GM18873 (cell line): ENCODE measurements around the gene ACACA.

Source experiments
- ATAC-seq: cut with Tn5 transposase; IDR thresholded peaks from one replicate; pipeline ENCODE4 v1.9.1; 2021; ENCODE audit warnings: mild to moderate bottlenecking, moderate library complexity, moderate number of reproducible peaks; ENCODE audit not compliant: unreplicated experiment, low FRiP score

Gene ACACA

DNA sequence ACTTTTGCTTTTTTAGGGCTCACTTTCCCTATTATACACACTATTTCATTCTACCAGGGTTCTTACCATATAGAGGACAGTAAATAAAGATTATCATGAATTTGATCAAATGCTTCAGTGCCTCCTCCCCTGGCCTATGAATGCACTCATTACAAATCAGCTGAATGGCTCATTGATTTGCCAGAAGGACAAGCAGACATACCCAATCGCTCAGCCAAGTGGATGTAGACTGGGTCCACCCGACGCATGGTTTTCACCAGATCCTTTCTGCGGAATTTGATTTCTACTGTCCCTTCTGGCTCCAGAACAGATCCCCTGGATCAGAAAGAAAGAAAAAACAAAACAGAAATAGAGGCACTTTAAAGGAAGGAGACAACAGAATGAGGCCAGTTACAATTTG, 295.3 kb downstream of the ACACA start:
- ATAC-seq, result no peak

DNA sequence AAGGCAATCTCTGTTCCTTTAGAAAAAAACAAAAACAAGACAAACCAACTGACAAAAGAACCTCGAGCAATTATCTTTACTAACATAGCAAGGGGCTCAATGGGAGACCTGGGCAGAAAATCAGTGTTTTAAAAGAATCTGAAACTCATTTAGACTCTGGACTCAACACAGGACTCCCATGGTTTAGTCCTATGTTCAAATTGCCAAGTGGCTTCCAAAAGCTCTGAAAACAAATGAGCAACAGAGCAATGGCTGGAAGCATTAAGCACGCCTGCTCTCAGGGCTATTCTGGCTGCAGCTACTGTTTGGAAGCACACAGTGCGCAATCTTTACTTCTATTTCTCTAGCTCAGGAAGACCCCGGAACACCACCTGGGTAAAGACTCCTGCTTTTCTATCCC, 295.9 kb downstream of the ACACA start:
- ATAC-seq, result no peak

DNA sequence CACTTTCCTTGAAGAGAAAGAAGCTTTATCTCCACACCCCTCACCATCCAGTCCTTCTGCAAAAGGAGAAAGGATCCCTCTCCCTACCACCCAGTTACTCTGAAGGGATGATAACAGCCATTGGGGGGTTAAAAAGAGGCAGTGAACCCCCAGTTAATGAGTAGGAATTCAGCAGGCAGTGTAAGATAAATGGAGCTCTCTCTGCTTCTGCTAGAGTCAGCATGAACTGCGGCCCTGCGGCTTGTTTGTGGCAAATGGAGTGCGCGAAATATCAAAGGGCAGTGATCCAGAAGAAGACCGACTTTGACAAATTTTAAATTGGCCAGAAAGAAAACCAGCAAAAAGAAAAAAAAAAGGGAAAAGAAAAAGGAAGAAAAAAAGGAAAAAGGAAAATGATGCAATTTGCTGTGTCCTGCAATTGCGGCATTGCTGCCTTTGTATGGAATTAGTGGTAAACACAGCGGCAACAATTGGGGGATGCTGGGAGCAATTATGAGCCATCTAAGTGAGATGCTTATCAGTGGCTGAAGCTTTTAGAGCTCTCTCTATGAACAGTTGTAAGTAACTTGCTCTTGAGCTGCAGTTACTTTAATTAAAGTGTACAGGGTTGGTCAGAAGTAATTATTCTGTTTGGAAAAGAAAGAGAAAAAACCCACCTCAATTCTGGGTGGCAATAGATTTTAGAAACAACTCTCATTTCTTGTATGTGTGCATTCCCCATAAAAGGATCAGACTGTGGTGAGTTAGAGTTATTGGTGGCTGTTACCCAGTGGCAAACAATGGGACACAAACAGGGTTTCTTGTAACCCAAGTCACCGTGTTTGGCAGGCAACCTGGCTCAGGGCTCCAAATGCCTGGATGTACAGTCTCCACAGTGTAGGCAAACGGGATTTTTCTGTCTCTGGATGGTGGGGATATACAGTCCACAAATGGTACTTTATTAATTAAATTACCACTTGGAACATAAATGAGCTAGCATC, 296.6 kb downstream of the ACACA start:
- ATAC-seq, result no peak

- ATAC-seq, result no peak
Measured at GRCh38 chr17:37109106-37109505, 297.5 kb downstream of the ACACA start.

GRCh38 chr17:37107406-37108083, 299.1 kb downstream of the ACACA start:
- ATAC-seq, result no peak

DNA sequence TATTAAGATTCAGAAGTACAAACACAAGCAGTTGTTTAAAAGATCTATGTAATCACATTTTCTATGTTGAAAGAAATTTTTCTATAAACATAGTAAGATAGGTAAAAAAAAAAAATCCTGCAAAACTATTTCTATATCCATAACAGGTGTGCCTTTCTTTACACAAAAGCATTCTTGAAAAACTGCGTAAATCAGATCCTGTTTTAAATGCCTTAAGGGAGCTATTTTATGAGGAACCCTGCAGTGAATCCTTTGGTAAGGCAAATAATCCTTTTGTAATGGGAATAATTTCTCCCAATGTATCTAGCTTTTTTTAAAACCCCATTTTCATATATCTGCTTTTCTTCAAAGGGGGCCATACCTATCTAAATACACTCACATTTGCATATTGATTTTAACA, 300.6 kb downstream of the ACACA start:
- ATAC-seq, result no peak

- ATAC-seq, result no peak
Measured at GRCh38 chr17:37103231-37103630, 303.4 kb downstream of the ACACA start.

- ATAC-seq, result no peak
Measured at GRCh38 chr17:37101306-37101705, 305.3 kb downstream of the ACACA start.

- no peak for ATAC-seq
Measured at GRCh38 chr17:37100231-37100630, 306.4 kb downstream of the ACACA start.

GRCh38 chr17:37098910-37099664, 307.5 kb downstream of the ACACA start:
- ATAC-seq, result no peak

GRCh38 chr17:37098152-37098551, 308.5 kb downstream of the ACACA start:
- ATAC-seq, result no peak

DNA sequence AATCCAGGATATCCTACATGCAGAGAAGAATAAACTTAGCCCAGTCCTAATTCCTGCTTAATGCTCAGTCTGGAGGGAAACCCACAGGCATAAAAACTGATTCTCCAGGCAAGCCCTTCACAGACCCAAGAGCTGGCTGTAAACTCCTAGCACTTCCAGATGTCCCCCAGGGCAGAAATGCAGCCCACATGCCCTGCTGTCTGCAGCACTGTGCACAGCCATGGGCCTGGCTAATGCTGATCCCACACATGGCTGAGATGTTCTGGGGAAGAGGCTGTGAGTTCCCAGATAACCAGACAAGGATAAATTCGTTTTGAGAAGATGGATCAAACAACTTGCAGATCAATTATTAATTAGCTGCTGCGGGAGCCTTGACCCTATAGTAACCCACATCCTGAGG, 309.5 kb downstream of the ACACA start:
- ATAC-seq, result no peak

DNA sequence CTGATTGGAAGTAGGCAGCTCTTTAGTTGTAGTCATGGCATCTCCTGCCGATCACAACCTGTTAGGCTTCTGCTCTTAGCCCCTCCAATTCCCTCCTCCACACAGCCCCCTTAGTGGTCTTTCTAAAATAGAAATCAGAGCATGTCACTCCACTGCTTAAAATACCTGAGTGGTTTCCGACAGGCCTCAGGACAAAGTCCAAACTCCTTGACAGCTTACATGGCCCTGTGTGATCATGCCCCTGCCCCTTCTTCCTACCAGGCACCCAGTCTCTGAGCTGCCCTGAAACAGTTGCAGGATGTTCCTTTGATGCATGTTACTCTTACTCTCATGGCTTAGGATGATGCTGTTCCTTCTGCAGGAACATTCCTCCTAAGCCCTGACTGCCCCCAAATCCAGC, 310.6 kb downstream of the ACACA start:
- no peak for ATAC-seq

GRCh38 chr17:37094391-37094790, 312.2 kb downstream of the ACACA start:
- ATAC-seq, result no peak

DNA sequence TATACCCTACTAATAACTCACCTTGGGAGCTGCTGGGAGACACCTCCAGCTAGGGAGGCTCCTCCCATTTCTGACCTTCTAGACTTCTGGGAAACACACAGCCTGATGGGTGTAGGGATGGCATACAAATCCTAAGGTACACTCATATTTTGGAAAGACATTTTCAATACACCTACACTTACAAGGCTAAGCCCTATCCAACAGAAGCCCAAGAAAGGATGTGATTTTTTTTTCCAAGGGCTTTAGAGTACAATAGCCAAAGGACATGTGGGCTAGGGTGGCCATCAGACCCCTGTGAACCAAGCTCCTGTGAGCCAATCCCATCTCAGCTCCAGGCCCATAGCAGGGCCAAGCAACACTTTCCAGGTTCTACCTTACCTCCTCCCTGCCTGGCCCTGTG, 313.9 kb downstream of the ACACA start:
- no peak for ATAC-seq

DNA sequence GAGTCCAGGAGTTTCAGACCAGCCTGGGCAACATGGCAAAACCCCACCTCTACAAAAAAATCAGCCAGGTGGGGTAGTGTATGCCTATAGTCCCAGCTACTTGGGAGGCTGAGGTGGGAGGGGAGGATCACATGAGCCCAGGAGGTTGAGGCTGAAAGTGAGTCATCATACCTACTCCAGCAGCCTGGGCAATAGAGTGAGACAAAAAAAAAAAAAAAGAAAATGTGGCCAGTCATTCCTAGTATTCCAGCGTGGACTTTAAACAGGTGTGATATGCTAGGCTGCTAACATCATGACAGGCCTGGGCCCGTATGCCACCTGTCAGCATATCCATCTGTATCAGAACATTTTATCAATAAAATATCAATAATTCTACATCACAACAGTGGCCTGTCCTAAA, 314.6 kb downstream of the ACACA start:
- no peak for ATAC-seq

- ATAC-seq, result no peak
Measured at GRCh38 chr17:37090941-37091340, 315.7 kb downstream of the ACACA start.

GRCh38 chr17:37089956-37090355, 316.7 kb downstream of the ACACA start:
- ATAC-seq, result no peak

GRCh38 chr17:37088913-37089312, 317.7 kb downstream of the ACACA start:
- no peak for ATAC-seq

GRCh38 chr17:37088459-37088858, 318.2 kb downstream of the ACACA start:
- ATAC-seq, result no peak

DNA sequence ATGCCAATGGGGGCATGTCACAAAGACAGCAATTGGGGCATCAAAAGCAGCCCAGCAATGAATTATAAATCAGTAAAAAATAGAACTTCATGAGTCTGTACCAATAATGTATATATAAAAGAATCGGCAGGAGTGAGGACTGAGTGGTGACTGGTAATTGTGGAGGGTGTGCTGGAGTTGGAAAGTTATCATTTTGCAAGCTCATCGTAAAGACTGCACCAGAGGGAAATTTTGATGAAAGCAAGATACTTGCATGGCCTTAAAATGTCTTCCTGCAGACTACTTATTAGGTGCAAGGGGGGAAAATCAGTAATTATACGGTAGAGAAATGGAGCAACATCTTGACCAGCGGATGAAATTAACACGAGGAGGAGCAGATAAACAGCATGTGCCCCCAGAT, 319.0 kb downstream of the ACACA start:
- ATAC-seq, result no peak
